Breast epithelium (tissue), 4 donors: ENCODE measurements around the gene OR9Q1. TPM values are rescaled to one million over a fixed set of nuclear protein-coding genes. Genes with fewer than 3 reads are reported as not detected.

Source experiments
- DNase-seq, 2 donors: peaks; one replicate each; pipeline ENCODE4 v3.0.0-alpha.2; 2019; ENCODE audit warnings: low spot score in 2 of 2
- H3K27ac ChIP-seq, 2 donors: fragments of 200-600 bp; sonication (generic) in 1 of 2; one replicate each; pipeline ENCODE4 v1.5.1; 2016 to 2019; ENCODE audit warnings: mild to moderate bottlenecking in 1 of 2
- H3K27me3 ChIP-seq, 2 donors: fragments of 200-600 bp; sonication (generic) in 1 of 2; one replicate each; pipeline versions ENCODE4 v1.5.1 to v1.6.0; 2017 to 2019; ENCODE audit warnings: control low read depth in 1 of 2, mild to moderate bottlenecking in 1 of 2
- H3K36me3 ChIP-seq: fragments of 200-600 bp; one replicate; pipeline ENCODE4 v1.5.1; 2019
- H3K4me1 ChIP-seq, 2 donors: fragments of 200-600 bp; sonication (generic); one replicate each; pipeline ENCODE4 v1.5.1; 2016 to 2019; ENCODE audit warnings: control low read depth in 1 of 2
- H3K4me3 ChIP-seq, 3 donors: fragments of 200-600 bp; sonication (generic); 1 replicate in 2 of 3; 2 replicates in 1 of 3; pipeline ENCODE4 v1.5.1; 2016 to 2019; ENCODE audit warnings: mild to moderate bottlenecking in 3 of 3, moderate library complexity in 2 of 3
- H3K9me3 ChIP-seq, 2 donors: fragments of 200-600 bp; sonication (generic) in 1 of 2; one replicate each; pipeline ENCODE4 v1.5.1; 2016 to 2019; ENCODE audit warnings: control low read depth in 1 of 2
- CTCF ChIP-seq, 3 donors: fragments of 450-650 bp; IDR thresholded peaks; one replicate each; pipeline ENCODE4 v1.5.1; 2016 to 2017; ENCODE audit warnings: antibody characterized with exemption in 3 of 3, mild to moderate bottlenecking in 3 of 3, moderate library complexity in 3 of 3
- POLR2A ChIP-seq: fragments of 450-650 bp; IDR thresholded peaks from one replicate; pipeline ENCODE4 v1.6.1; 2016; ENCODE audit warnings: antibody characterized with exemption, mild to moderate bottlenecking, moderate library complexity
- POLR2AphosphoS5 ChIP-seq, 3 donors: sonication (generic); formaldehyde crosslinking; IDR thresholded peaks; one replicate each; pipeline ENCODE4 v1.6.1; 2017; ENCODE audit warnings: antibody characterized with exemption in 3 of 3
- intact Hi-C: fragments of 100-400 bp; cut with DNase I; formaldehyde crosslinking; loops from one replicate; pipeline ENCODE4 v1.15.1; 2023; ENCODE audit warnings: low total_unique reads
- total RNA-seq, 3 donors: library from RNA; depleted of rRNA; stranded (reverse); fragments of >200 nt; gene quantifications; one replicate each; pipeline ENCODE4 v1.1.0, GENCODE V29; 2016

The OR9Q1 gene
- total RNA-seq, 3 donors from 2014 or later = not detected

GRCh38 chr11:58086528-58086927 lies 62.8 kb downstream of the OR9Q1 start:
- intact Hi-C loops = no loop called here
- TF ChIP-seq POLR2AphosphoS5 (IDR thresholded peaks at IDR 0.05) = no peak
- no peak for TF ChIP-seq CTCF (IDR thresholded peaks at IDR 0.05)
- TF ChIP-seq POLR2A = no peak

GRCh38 chr11:58097437-58097836 lies 73.8 kb downstream of the OR9Q1 start:
- H3K4me1 ChIP-seq = no peaks in the 10 kb centered on the region

More at GRCh38 chr11:58086528-58086927, 62.8 kb downstream of the OR9Q1 start:
- DNase-seq = no peak
- H3K27ac ChIP-seq = no peak overlapping the region
- H3K27me3 ChIP-seq = no peaks in the 10 kb centered on the region
- no peak overlapping the region for H3K4me3 ChIP-seq
- no peaks in the 10 kb centered on the region for H3K4me1 ChIP-seq
- H3K9me3 ChIP-seq = peaks cover 0 to 5% of the 10 kb centered on the region in 2 donors
- H3K36me3 ChIP-seq = no peaks in the 10 kb centered on the region

GRCh38 chr11:58121096-58121495 lies 97.4 kb downstream of the OR9Q1 start:
- Histone ChIP-seq H3K27ac (no peak overlapping the region), H3K27me3 (no peaks in the 10 kb centered on the region), H3K4me3 (no peak overlapping the region), H3K4me1 (no peaks in the 10 kb centered on the region), H3K36me3 (no peaks in the 10 kb centered on the region), H3K9me3 (no peaks in the 10 kb centered on the region)
- intact Hi-C loops = no loop called here
- no peak for TF ChIP-seq CTCF (IDR thresholded peaks at IDR 0.05)
- TF ChIP-seq POLR2AphosphoS5 (IDR thresholded peaks at IDR 0.05) = no peak
- no peak for DNase-seq

More at GRCh38 chr11:58097437-58097836, 73.8 kb downstream of the OR9Q1 start:
- no peak for DNase-seq
- H3K27me3 ChIP-seq = no peaks in the 10 kb centered on the region
- no peak overlapping the region for H3K27ac ChIP-seq
- intact Hi-C loops = no loop called here
- no peak overlapping the region for H3K4me3 ChIP-seq
- TF ChIP-seq CTCF (IDR thresholded peaks at IDR 0.05) = no peak
- TF ChIP-seq POLR2AphosphoS5 (IDR thresholded peaks at IDR 0.05) = no peak
- no peak for TF ChIP-seq POLR2A
- no peaks in the 10 kb centered on the region for H3K36me3 ChIP-seq
- H3K9me3 ChIP-seq = peaks cover 0 to 4% of the 10 kb centered on the region in 2 donors

- DNase-seq = no peak
- Histone ChIP-seq H3K27me3 (no peaks in the 10 kb centered on the region), H3K4me3 (no peak within 1 kb of the TSS), H3K9me3 (no peaks in the 10 kb centered on the region), H3K27ac (no peak within 1 kb of the TSS), H3K4me1 (no peaks in the 10 kb centered on the region), H3K36me3 (no peaks in the 10 kb centered on the region)
- no peak for TF ChIP-seq POLR2A
- no peak for TF ChIP-seq POLR2AphosphoS5 (IDR thresholded peaks at IDR 0.05)
- TF ChIP-seq CTCF (IDR thresholded peaks at IDR 0.05) = no peak
- intact Hi-C loops = no loop called here
These were observed 101.8 kb downstream of the OR9Q1 start, which contains the start of gene OR9I1 for GRCh38 chr11:58125469-58125868. Gene OR9I1 (minus strand): TSS chr11:58125530. CDS start chr11:58119444, 6,086 bp downstream.

- H3K27ac ChIP-seq = no peak overlapping the region
- DNase-seq = no peak
- intact Hi-C loops = no loop called here
- TF ChIP-seq CTCF (IDR thresholded peaks at IDR 0.05) = no peak
- no peak overlapping the region for H3K4me3 ChIP-seq
- no peaks in the 10 kb centered on the region for H3K4me1 ChIP-seq
- H3K9me3 ChIP-seq = no peaks in the 10 kb centered on the region
- H3K36me3 ChIP-seq = no peaks in the 10 kb centered on the region
- H3K27me3 ChIP-seq = no peaks in the 10 kb centered on the region
These were observed 103.7 kb downstream of the OR9Q1 start for GRCh38 chr11:58127350-58127749.
